HG02610 (cell line): Measurements from ENCODE around the gene STX10.
"Not testable (repeated sequence)": the region's sequence is repeated elsewhere in the genome, so short reads cannot be mapped to it uniquely, and the experiment has no call there.

ENCODE experiments used
- ATAC-seq: cut with Tn5 transposase; IDR thresholded peaks from one replicate; pipeline ENCODE4 v1.9.1; 2021; ENCODE audit warnings: mild to moderate bottlenecking, moderate library complexity; ENCODE audit not compliant: unreplicated experiment

STX10 gene, protein sequence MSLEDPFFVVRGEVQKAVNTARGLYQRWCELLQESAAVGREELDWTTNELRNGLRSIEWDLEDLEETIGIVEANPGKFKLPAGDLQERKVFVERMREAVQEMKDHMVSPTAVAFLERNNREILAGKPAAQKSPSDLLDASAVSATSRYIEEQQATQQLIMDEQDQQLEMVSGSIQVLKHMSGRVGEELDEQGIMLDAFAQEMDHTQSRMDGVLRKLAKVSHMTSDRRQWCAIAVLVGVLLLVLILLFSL

DNA sequence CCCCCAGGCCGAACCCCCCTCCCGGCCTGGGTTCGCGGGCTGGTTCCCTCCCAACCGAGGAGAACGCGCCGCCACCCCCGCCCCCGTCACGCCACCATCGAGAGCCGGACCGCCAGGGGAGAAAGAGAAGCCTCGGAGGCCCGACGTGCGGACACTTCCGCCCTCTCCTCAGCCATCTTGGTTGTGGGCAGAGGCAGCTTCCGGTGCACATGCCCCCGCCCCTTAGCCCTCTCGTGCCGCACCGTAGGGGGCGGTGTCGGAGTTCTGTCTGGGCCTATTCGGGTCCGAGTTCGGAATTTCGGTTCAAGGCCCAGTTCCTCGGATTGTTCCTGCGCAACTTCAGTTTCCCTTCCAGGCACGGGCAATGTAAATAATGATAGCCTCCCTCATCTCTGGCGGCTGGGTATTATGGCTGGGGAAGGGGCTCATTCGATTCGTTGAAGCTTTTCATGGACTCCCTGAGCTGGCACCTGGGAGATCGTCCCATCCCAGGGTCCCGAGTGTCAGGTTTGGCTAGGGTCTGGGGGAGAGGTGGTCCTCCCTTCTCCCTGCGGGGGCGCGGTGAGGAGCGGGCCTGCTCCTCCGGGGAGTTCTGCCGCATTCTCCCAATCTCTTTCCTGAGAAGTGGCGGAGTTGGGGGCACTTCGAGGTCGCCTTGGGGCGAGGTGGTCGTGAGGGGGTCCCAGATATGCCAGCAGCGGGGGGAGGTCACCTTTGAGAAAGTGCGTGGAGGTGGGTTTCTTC, at the start of gene STX10, which contains the start of gene IER2:
TSS of gene STX10 (minus strand) at position 189 of the 744 bp plus-strand sequence. CDS start 202 bp downstream, outside the sequence.
TSS of gene IER2 (plus strand) at position 225 of the 744 bp plus-strand sequence. CDS start 2,776 bp downstream, outside the sequence.
- peak; percentile 36 for ATAC-seq

DNA sequence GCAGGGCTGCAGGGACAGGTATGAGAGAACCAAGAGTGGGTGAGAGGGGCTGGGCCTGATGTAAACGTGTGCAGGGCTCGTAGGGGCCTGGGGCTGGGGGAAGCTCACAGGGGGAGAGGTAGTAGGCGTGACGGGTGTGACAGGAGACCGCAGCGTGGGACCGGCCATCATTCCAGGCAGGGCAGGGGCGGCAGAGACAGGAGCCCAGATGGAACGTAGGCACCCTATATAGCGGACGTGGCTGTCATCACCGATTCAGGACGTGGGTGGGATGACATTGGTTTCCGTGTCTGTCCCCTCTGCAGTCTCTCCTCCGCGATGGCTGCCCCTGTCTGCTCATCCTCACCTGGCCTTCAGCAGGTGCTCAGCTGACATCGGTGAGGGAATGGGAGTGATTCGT, 48.5 kb upstream of the STX10 start:
- ATAC-seq: no peak

DNA sequence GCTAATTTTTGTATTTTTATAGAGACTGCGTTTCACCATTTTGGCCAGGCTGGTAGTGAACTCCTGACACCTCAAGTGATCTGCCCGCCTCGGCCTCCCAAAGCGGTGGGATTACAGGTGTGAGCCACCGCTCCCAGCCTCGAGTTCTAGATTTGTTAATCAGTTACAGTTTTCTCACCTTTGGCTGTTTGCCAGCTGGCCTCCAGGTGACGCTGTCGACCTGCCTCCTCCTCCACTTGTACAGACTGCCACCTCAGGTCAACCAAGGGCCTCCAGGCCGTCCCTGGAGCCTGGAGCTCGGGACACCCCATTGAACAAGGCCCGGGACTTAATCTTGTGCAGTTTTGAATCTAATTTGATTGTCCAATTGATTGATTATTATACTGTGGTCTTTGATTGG, 45.5 kb upstream of the STX10 start:
- ATAC-seq: no peak

DNA sequence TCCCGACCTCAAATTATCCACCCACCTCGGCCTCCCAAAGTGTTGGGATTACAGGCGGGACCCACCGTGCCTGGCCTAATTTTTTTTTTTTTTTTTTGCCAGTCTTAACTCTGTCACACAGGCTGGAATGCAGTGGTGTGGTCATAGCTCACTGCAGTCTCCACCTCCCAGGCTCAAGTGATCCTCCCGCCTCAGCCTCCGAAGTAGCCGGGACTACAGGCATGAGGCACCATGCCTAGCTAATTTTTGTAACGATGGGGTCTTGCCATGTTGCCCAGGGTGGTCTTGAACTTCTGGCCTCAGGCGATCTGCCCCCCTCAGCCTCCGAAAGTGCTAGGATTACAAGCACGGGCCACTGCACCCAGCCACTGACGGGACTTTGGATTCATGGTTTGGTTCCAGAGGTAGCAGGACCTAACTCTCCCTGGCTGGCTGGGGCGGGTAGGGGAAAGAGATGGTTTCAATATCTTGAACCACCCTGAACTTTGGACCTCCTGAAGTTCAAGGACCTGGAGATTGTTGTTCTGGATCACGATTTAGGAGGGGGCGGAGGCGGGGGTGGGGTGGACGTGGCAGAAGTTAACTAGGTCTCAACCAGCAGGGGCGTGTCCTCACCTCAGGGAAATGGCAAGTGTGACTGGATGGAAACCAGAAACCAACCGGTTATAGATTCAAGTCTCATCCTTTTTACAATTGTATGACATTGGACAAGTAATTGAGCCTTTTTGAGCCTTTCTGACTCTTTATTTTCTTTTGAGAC, 40.8 kb upstream of the STX10 start:
- ATAC-seq: no peak

DNA sequence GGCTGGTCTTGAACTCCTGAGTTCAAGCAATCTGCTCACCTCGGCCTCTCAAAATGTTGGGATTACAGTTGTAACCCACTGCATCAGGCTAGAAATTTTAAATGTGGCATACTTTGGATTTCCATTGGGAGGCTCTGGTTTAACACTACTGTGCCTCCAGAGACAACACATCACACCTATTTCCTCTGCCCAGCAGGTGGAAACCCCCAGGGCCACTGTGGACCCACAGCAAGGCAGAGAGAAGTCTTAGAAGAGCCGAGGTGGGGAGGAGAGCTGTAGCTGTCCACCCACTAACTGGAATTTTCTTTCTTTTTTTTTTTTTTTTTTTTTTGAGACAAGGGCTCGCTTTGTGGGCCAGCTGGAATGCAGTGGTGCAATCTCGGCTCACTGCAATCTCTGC, 39.4 kb upstream of the STX10 start:
- no peak for ATAC-seq

DNA sequence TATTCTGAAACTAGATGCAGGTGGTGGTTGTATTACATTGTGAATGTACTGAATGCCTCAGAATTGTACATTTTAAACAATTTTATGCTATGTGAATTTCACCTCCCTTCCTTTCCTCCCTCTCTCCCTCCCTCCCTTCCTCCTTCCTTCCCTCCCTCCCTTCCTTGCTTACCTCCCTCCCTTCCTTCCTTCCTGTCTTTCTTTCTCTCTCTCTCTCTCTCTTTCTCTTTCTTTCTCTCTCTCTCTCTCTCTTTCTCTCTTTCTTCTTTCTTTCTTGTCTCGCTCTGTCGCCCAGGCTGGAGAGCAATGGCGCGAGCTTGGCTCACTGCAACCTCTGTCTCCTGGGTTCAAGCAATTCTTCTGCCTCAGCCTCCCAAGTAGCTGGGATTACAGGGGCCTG, 37.2 kb upstream of the STX10 start:
- ATAC-seq: no peak

DNA sequence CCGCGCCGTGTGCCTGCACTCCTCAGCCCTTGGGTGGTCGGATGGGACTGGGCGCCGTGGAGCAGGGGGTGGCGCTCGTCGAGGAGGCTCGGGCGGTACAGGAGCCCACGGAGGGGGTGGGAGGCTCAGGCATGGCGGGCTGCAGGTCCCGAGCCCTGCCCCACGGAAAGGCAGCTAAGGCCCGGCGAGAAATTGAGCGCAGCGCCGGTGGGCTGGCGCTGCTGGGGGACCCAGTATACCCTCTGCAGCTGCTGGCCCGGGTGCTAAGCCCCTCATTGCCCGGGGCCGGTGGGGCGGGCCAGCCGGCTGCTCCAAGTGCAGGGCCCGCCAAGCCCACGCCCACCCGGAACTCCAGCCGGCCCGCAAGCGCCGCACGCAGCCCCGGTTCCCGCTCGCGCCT, 36.5 kb upstream of the STX10 start:
- not testable (repeated sequence) for ATAC-seq

DNA sequence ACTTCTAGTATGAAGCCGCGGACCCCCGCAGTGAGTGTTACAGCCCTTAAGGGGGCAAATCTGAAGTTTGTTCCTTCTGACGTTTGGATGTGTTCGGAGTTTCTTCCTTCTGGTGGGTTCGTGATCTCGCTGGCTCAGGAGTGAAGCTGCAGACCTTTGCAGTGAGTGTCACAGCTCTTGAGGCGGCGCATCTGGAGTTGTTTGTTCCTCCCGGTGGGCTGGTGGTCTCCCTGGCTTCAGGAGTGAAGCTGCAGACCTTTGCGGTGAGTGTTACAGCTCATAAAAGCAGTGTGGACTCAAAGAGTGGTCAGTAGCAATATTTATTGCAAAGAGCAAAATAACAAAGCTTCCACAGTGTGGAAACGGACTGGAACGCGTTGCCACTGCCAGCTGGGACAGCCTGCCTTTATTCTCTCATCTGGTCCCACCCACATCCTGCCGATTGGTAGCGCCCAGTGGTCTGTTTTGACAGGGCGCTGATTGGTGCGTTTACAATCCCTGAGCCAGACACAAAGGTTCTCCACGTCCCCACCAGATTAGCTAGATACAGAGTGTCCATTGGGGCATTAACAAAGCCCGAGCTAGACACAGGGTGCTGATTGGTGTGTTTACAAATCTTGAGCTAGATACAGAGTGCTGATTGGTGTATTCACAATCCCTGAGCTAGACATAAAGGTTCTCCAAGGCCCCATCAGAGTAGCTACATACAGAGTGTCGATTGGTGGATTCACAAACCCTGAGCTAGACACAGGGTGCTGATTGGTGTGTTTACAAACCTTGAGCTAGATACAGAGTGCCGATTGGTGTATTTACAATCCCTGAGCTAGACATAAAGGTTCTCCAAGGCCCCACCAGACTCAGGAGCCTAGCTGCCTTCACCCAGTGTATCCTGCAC, 35.8 kb upstream of the STX10 start:
- not testable (repeated sequence) for ATAC-seq

DNA sequence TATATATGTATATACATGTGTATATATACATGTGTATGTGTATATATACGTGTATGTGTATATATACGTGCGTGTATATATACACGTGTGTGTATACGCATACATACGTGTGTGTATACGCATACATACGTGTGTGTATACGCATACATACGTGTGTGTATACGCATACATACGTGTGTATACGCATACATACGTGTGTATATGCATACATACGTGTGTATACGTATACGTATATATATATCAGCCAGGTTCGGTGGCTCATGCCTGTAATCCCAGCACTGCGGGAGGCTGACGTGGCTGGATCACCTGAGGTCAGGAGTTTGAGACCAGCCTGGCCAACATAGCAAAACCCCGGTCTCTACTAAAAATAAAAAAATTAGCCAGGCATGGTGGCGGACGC, 34.8 kb upstream of the STX10 start:
- ATAC-seq: not testable (repeated sequence)

DNA sequence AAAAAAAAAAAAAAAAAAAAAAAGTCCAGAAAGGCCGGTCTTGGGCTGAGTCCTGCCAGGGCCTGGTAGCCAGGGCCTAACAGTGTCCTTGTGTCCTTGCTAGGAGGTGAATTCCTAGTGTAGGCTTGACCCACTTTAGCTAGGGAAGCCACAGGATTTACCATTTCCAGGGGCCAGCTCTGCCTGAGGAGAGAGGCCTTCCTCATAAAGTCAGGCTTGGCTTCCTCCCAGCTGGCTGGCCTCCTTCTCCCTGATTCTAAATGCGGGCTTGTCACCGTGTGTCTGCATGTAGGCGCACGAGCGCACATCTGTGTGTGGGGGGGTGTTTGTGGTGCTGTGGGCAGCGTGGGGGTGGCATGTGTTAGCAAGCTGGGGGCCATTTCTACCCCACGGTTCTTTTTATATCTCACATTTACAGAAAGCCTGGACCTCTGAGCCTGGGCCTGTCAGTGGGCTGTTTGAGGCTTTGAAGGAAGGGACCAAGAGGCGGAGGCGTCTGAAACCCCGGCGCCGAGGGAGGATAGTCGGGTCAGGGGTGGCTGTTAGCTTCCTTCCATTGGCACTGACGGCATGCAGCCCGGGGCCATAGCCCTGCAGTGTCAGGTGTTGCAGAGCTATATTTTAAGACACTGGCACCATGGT, 31.7 kb upstream of the STX10 start:
- ATAC-seq: no peak

DNA sequence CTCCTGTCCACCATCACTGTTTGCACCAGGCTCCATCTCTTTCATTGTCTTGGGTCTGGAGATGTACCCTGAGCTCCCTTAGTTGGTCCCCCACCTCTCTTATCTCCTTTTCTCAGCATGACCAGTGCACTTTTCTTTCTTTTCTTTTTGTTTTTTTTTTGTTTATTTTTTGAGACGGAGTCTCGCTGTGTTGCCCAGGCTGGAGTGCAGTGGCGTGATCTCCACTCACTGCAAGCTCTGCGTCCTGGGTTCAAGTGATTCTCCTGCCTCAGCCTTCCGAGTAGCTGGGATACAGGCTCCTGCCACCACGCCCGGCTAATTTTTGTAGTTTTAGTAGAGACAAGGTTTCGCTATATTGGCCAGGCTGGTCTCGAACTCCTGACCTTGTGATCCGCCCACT, 28.1 kb upstream of the STX10 start:
- not testable (repeated sequence) for ATAC-seq

DNA sequence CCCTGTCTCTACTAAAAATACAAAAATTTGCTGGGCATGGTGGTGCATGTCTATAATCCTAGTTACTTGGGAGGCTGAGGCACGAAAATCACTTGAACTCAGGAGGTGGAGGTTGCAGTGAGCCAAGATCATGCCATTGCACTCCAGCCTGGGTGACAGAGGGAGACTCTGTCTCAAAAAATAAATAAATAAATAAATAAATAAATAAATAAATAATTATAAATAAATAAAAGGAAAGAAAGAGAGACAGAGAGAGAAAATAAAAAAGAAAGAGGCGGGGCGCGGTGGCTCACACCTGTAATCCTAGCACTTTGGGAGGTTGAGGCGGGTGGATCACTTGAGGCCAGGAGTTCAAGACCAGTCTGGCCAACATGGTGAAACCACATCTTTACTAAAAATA, 27.4 kb upstream of the STX10 start:
- ATAC-seq: not testable (repeated sequence)

DNA sequence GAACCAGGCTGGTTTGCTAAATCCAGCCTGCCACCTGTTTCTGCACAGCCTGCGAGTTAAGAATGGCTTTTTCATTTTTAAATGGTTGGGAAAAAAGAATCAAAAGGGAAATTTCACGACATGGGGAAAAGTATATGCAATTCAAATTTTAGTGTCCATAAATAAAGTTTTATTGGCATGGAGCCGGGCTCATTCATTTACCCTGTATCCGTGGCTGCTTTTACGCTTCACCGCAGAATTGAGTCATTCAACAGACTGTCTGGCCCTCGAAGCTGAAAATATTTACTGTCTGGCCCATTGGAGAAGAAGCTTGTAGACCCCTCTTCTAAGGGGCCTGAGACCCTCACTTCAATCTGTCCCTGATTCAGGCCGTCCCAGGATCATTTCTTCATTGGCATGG, 26.2 kb upstream of the STX10 start:
- ATAC-seq: no peak

DNA sequence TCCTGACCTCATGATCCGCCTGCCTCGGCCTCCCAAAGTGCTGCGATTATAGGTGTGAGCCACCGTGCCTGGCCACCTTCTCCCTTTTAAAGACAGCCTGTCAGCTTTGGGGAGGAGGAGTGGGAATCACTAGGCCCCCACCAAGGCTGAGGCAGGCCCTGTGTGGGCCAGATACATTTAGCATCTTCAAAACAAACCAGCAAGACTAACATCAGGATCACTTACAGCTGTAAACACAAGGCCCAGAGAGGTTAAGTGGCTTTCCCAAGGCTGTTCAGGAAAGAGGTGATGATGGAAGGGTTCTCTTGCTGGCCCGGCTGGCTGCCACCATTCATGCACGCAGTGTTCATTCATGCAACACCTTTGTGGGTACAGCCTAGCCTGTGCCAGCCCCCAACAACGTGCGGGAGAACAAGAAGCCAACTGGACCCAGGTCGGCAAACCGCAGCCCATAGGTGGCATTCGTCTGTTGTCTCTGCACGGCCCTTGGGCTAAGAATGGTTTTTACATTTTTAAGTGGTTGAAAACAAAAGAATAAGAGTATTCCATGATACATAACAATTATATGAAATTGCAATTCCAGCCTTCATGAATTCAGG, 23.1 kb upstream of the STX10 start:
- ATAC-seq: no peak

DNA sequence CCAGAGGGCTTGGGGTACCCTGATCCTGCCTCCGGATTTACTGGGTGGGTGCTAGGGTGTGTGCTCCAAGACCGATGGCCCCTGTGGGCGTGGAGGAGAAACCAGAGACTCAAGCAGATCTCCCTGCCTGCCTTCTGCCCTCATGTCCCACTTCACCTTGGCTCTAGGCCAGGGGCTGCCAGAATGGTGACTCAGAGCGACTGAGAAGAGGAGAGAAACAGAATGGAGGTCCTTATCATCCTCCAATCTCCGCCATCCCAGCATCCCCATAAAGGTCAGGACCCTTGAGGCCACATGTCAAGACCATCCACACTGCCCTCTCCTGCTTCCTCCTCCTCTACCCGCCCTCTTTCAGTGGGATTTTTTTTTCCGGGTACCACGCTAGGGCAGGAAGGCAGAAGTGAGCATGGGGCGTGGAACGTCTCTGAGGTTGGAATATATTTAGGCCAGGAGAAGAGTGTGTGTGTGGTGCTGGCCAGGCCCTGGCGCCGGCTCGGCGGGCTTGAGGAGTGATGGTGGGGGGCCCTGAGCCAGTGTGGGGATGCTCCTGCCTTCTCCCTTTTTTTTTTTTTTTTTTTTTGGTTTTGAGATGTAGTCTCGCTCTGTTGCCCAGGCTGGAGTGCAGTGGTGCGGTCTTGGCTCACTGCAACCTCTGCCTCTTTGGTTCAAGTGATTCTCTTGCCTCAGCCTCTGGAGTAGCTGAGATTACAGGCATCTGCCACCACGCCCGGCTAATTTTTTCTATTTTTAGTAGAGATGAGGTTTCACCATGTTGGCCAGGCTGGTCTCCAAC, 22.4 kb upstream of the STX10 start:
- ATAC-seq: no peak

DNA sequence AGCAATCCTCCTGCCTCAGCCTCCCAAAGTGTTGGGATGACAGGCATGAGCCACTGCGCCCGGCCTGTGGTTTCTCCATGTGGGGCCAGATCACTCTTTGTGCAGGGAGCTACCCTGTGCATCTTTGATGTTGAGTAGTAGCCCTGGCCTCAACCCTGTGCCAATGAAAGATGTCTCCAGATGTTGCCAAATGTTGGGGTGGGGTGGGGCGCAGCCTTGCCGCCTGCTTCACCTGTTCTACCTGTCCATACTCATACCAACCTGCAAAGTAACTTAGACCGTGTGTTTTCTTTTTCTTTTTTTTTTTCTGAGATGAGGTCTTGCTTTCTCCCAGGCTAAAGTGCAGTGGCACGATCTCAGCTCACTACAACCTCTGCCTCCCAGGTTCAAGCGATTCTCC, 21.0 kb upstream of the STX10 start:
- no peak for ATAC-seq

DNA sequence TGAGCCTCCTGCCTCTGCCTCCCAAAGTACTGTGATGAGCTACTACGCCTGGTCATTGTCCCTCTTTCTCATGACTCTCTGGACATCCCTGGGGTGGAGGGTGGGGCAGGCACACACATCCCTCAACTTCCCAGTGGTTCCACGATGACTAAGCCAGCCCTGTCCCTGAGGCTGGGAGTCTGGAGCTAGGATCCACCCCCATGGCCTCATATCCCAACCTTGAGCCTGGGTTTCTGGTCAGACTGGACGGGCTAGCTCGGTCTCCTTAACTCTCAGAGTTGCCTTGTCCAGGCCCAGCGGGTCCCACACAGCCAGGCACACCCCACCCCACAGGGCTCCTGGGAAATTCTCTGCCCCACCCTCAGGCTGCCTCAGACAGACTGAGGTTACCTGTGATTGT, 19.6 kb upstream of the STX10 start:
- ATAC-seq: no peak

DNA sequence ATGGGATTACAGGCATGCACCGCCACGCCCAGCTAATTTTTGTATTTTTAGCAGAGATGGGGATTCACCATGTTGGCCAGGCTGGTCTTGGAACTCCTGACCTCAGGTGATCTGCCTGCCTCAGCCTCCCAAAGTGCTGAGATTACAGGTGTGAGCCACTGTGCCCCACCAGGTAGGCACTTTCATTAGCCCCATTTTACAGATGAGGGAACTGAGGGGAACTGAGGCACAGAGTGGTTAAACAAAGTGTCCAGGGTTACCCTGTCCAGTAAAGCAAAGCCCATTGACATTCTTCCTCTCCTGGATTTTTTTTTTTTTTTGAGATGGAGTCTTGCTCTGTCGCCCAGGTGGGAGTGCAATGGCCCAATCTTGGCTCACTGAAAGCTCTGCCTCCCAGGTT, 16.0 kb upstream of the STX10 start:
- ATAC-seq: not testable (repeated sequence)
